Measurements from ENCODE around the gene NOLC1. TPM values are rescaled to one million over a fixed set of nuclear protein-coding genes. Genes with fewer than 3 reads are reported as not detected.

NOLC1 gene
- total RNA-seq, 3 donors from 2014 or later, result 33.2 to 44.3 (median 40.1) TPM

DNA sequence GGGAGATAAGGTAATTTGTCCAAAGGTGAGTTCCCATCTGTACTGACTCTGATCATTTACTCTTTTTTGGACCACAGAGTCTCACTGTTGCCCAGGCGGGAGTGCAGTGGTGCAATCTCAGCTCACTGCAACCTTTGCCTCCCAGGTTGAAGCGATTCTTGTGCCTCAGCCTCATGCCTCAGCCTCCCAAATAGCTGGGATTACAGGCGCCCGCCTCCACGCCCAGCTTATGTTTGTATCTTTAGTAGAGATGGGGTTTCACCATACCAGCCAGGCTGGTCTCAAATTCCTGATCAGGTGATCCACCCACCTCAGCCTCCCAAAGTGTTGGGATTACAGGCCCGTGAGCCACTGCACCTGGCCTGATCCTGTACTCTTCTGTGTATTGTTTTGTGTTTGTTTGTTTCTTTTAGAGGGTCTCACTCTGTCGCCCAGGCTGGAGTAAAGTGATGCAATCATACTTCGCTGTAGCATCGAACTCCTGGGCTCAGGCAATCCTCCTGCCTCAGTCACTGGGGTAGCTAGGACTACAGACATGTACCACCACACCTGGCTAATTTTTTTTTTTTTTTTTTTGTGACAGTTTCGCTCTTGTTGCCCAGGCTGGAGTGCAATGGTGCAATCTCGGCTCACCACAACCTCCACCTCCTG is 2.4 kb downstream of the NOLC1 start:
- intact Hi-C loops (cut with DNase I, micrococcal nuclease), result no loop called here
- no peak for DNase-seq
- Histone ChIP-seq H3K36me3 (ENCODE audit: low read depth) (peaks cover 7% of the 10 kb centered on the region), H3K4me1 (ENCODE audit: low read depth) (peaks cover 20% of the 10 kb centered on the region), H3K4me3 (no peak overlapping the region), H3K9me3 (no peaks in the 10 kb centered on the region)
- ATAC-seq, result no peak
- TF ChIP-seq, protein P1, sequence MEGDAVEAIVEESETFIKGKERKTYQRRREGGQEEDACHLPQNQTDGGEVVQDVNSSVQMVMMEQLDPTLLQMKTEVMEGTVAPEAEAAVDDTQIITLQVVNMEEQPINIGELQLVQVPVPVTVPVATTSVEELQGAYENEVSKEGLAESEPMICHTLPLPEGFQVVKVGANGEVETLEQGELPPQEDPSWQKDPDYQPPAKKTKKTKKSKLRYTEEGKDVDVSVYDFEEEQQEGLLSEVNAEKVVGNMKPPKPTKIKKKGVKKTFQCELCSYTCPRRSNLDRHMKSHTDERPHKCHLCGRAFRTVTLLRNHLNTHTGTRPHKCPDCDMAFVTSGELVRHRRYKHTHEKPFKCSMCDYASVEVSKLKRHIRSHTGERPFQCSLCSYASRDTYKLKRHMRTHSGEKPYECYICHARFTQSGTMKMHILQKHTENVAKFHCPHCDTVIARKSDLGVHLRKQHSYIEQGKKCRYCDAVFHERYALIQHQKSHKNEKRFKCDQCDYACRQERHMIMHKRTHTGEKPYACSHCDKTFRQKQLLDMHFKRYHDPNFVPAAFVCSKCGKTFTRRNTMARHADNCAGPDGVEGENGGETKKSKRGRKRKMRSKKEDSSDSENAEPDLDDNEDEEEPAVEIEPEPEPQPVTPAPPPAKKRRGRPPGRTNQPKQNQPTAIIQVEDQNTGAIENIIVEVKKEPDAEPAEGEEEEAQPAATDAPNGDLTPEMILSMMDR (IDR thresholded peaks at IDR 0.05), result no peak

DNA sequence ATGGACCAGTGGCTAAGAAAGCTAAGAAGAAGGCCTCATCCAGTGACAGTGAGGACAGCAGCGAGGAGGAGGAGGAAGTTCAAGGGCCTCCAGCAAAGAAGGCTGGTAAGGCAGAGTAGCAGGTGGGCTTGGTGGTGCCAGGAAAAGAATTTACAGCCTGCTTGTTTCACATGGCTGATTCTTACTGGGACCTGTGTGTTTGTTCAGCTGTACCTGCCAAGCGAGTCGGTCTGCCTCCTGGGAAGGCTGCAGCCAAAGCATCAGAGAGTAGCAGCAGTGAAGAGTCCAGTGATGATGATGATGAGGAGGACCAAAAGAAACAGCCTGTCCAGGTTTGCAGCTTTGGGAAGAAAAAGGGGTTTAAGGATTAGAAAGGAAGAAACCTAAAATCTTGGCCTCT is 5.0 kb downstream of the NOLC1 start:
- intact Hi-C loops (cut with DNase I, micrococcal nuclease), result no loop called here
- ATAC-seq (no peak), DNase-seq (no peak)
- TF ChIP-seq, protein P1 (IDR thresholded peaks at IDR 0.05), result no peak
- no peak overlapping the region for H3K4me3 ChIP-seq
- H3K4me1 ChIP-seq (ENCODE audit: low read depth), result peaks cover 16% of the 10 kb centered on the region
- H3K36me3 ChIP-seq (ENCODE audit: low read depth), result peaks cover 27% of the 10 kb centered on the region
- H3K9me3 ChIP-seq, result no peaks in the 10 kb centered on the region

DNA sequence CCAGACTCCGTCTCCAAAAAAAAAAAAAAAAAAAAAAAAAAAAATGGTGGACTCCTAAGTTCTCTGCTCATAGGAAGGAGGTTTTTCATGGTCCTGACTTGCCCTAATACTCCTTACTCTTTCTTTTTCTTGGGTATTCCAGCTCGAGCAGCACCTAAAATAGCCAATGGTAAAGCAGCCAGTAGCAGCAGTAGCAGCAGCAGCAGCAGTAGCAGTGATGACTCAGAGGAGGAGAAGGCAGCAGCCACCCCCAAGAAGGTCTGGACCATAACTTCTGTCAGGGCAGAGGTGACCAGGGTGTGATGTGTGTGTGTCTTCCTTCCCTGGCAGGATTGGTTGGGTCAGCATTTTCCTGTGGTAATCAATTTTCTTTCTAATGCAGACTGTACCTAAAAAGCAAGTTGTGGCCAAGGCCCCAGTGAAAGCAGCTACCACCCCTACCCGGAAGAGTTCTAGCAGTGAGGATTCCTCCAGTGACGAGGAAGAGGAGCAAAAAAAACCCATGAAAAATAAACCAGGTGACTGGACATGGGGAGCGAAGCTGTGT is 6.9 kb downstream of the NOLC1 start:
- ATAC-seq (no peak), DNase-seq (no peak)
- no peak overlapping the region for H3K4me3 ChIP-seq
- H3K36me3 ChIP-seq (ENCODE audit: low read depth), result peaks cover 30% of the 10 kb centered on the region
- no peaks in the 10 kb centered on the region for H3K9me3 ChIP-seq
- intact Hi-C loops (cut with DNase I, micrococcal nuclease), result no loop called here
- H3K4me1 ChIP-seq (ENCODE audit: low read depth), result peaks cover 3% of the 10 kb centered on the region
- TF ChIP-seq, protein P1 (IDR thresholded peaks at IDR 0.05), result no peak

DNA sequence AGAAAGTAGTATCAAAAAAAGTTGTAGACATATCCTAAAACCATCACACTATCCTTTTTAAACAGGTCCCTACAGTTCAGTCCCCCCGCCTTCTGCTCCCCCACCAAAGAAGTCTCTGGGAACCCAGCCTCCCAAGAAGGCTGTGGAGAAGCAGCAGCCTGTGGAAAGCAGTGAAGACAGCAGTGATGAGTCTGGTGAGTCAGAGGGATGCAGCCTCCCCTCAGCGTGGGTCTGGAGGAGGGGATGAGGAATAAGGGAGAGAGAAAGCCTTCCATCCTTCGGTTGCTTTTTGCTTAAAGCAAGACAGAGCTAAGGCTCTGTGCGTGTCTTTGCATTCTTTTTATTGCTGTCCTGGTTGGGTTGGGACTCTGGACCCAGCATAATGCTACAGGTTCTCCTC is 7.6 kb downstream of the NOLC1 start:
- no peak for DNase-seq
- peaks cover 30% of the 10 kb centered on the region for H3K36me3 ChIP-seq (ENCODE audit: low read depth)
- TF ChIP-seq, protein P1 (IDR thresholded peaks at IDR 0.05), result no peak
- no peaks in the 10 kb centered on the region for H3K9me3 ChIP-seq
- ATAC-seq, result no peak
- no peak overlapping the region for H3K4me3 ChIP-seq
- H3K4me1 ChIP-seq (ENCODE audit: low read depth), result no peaks in the 10 kb centered on the region
- intact Hi-C loops (cut with DNase I, micrococcal nuclease), result loop anchor here in 1 of 2 donors (10.0 kb wide), 1 partner anchor 195 kb away; no protein-coding TSS in a partner anchor

DNA sequence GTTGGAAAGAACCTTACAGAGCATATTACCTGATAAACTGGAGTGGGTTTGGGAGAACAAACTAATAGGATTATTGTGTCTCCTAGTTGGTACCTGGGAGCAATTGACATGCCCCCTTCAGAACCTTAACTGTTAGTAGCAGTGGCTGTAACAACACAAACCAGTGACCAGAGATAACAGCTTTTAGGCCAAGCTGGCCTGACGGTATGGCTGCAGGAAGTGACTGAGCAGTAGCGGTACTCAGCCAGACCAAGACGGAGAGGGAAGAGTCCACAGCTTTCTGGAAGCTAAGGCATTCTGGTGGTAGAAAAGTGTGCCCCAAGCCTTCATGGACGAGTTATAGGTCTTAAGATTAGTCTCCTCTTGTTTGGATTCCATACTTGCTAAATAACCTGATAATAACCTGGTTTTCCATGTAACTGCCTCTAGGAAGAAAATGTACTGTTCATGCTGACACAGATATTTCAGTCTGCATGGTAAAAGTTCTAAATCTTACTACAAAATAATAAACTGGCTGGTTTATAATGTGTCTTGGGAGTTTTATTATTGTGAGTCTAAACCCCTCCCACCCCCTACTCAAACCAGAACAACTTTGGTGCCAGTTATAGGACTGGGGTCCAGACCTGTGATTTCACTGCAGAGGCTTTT is 11.3 kb downstream of the NOLC1 start:
- intact Hi-C loops (cut with DNase I, micrococcal nuclease), result loop anchor here in 1 of 2 donors (10.0 kb wide), 1 partner anchor 191 kb away; no protein-coding TSS in a partner anchor
- Histone ChIP-seq H3K4me3 (no peak overlapping the region), H3K36me3 (ENCODE audit: low read depth) (peaks cover 30% of the 10 kb centered on the region), H3K4me1 (ENCODE audit: low read depth) (no peaks in the 10 kb centered on the region), H3K9me3 (no peaks in the 10 kb centered on the region)
- TF ChIP-seq, protein P1 (IDR thresholded peaks at IDR 0.05), result no peak
- ATAC-seq (no peak), DNase-seq (no peak)

Data from mucosa of descending colon (tissue), 3 donors.